Heart right ventricle (tissue), 16 donors: ENCODE data around the gene CMYA5. TPM values are rescaled to one million over a fixed set of nuclear protein-coding genes. Genes with fewer than 3 reads are reported as not detected.
"Not testable (repeated sequence)": the region's sequence is repeated elsewhere in the genome, so short reads cannot be mapped to it uniquely, and the experiment has no call there.

Source experiments
- ATAC-seq, 8 donors: fragments of 200-7000 bp; cut with Tn5 transposase; one replicate each; pipeline ENCODE4 v1.9.1; 2020; ENCODE audit warnings: mild to moderate bottlenecking in 8 of 8, moderate library complexity in 8 of 8, moderate number of reproducible peaks in 1 of 8
- DNase-seq, 2 donors: peaks; one replicate each; pipeline ENCODE4 v3.0.0-alpha.2; 2020
- H3K27ac ChIP-seq, 10 donors: fragments of 200-600 bp; sonication (generic) in 2 of 10; one replicate each; pipeline versions ENCODE4 v1.5.0 to v1.8.0; 2020 to 2022; ENCODE audit warnings: mild to moderate bottlenecking in 3 of 10
- H3K27me3 ChIP-seq, 7 donors: fragments of 200-600 bp; one replicate each; pipeline ENCODE4 v1.8.0; 2021 to 2022; ENCODE audit warnings: mild to moderate bottlenecking in 2 of 7
- H3K36me3 ChIP-seq, 9 donors: fragments of 200-600 bp; sonication (generic) in 1 of 9; one replicate each; pipeline versions ENCODE4 v1.5.0 to v1.8.0; 2020 to 2022; ENCODE audit warnings: mild to moderate bottlenecking in 2 of 9
- H3K4me1 ChIP-seq, 9 donors: fragments of 200-600 bp; sonication (generic) in 1 of 9; one replicate each; pipeline versions ENCODE4 v1.5.0 to v1.8.0; 2020 to 2022; ENCODE audit warnings: mild to moderate bottlenecking in 4 of 9
- H3K4me3 ChIP-seq, 10 donors: fragments of 200-600 bp; sonication (generic) in 2 of 10; one replicate each; pipeline versions ENCODE4 v1.5.0 to v1.8.0; 2020 to 2022; ENCODE audit warnings: mild to moderate bottlenecking in 7 of 10, moderate library complexity in 2 of 10
- H3K9me3 ChIP-seq, 11 donors: fragments of 200-600 bp in 10 of 11; sonication (generic) in 2 of 11; one replicate each; pipeline versions ENCODE4 v1.5.0 to v1.8.0; 2013 to 2022; ENCODE audit warnings: mild to moderate bottlenecking in 2 of 11, control low read depth in 1 of 11, moderate library complexity in 1 of 11
- CTCF ChIP-seq, 9 donors: fragments of 200-600 bp; sonication (generic) in 2 of 9; IDR thresholded peaks; one replicate each; pipeline versions ENCODE4 v1.5.0 to v1.8.0; 2021 to 2022; ENCODE audit warnings: antibody characterized with exemption in 9 of 9, mild to moderate bottlenecking in 5 of 9, moderate library complexity in 1 of 9
- WGBS, 2 donors: extraction: QIAGEN DNeasy Blood & Tissue Kit; methylation state at CpG; one replicate each; pipeline ENCODE4 v1.1.7; 2013; ENCODE audit warnings: inconsistent platforms in 1 of 2; 5-methylcytosine and 5-hydroxymethylcytosine counted together
- intact Hi-C, 10 donors: fragments of 100-400 bp; cut with DNase I; formaldehyde crosslinking; loops; one replicate each; pipeline versions ENCODE4 v1.11.1 to v1.14.2; 2022
- polyA plus RNA-seq, 2 donors: library from polyadenylated mRNA; stranded (reverse); fragments of 200-250 nt; gene quantifications; one replicate each; pipeline ENCODE4 v1.2.3, GENCODE V29; 2013
- total RNA-seq, 10 donors: library from RNA; stranded (reverse); fragmentation: NEBNext Ultra II Directional in 3 of 10; extraction: Animal tissue kit (Norgen Biotek cat#: 25700) in 3 of 10; gene quantifications; one replicate each; pipeline versions ENCODE4 v1.2.1 to v1.2.4, GENCODE V29; 2021 to 2023
- donor health status: Arrhythmogenic right ventricular cardiomyopathy.
- donor health status: ischemic (EF 13 %, LVEDD 7.1; RV severe dilation, severe dysfunction).
- donor health status: healthy with polysubstance abuse.
- donor health status: DM: no; HTN: yes; CAD: no.
- donor health status: DM: no; HTN: no; CAD: no.
- donor health status: ischemic (EF 25% LVEDD 6.9; RV normal size, moderate dysfunction).
- donor health status: ischemic (EF 25% LVEDD 5.7; RV mildly dilated, moderate dysfunction).
- donor health status: healthy.
- donor health status: DM: yes; HTN: yes; CAD: no.
- donor health status: Ischemic cardiomyopathy.
- donor health status: ischemic (EF 35%, LVEDD 5.7; RV mildly dilated, moderate dysfunction).
- donor health status: nonischemic (EF 11% LVEDD 7.7; RV severe dilation, severe dysfunction).
- donor health status: DM: yes; HTN: yes; CAD: no.
- donor health status: PGD.
- donor health status: ischemic (EF 29% LVEDD 5.4; RV normal size, mild dysfunction).
- donor health status: nonischemic (EF 23%, LVEDD 6.1; RV moderate dilation, normal function).

CMYA5 gene
- total and polyA plus RNA-seq, 12 donors: 202 to 1,721 (median 979) TPM

GRCh38 chr5:79773612-79774011 lies 84.0 kb downstream of the CMYA5 start:
- Histone ChIP-seq H3K4me3 (no peak overlapping the region), H3K9me3 (peaks cover 0 to 4% (median 0%) of the 10 kb centered on the region in 11 donors), H3K4me1 (peaks cover 0 to 24% (median 0%) of the 10 kb centered on the region in 9 donors), H3K36me3 (peaks cover 0 to 66% (median 5%) of the 10 kb centered on the region in 9 donors), H3K27me3 (no peaks in the 10 kb centered on the region), H3K27ac (peak overlapping the region in 2 of 10 donors; percentile 41 to 49)
- DNase-seq (no peak), ATAC-seq (no peak)
- no peak for TF ChIP-seq CTCF (IDR thresholded peaks at IDR 0.05)
- intact Hi-C loops: no loop called here
- 90 to 92% methylated on average over 4 of the region's 4 CpGs for WGBS, 2 donors

- TF ChIP-seq CTCF (IDR thresholded peaks at IDR 0.05): peak in 6 of 9 donors; percentile 21 to 44 (median 34)
- intact Hi-C loops: no loop called here
- DNase-seq: peak in 1 of 2 donors; percentile 23
- Histone ChIP-seq H3K4me3 (no peak overlapping the region), H3K27me3 (no peaks in the 10 kb centered on the region), H3K4me1 (peaks cover 0 to 24% (median 0%) of the 10 kb centered on the region in 9 donors), H3K36me3 (peaks cover 0 to 59% (median 5%) of the 10 kb centered on the region in 9 donors), H3K27ac (peak overlapping the region in 5 of 10 donors; percentile 17 to 55 (median 44)), H3K9me3 (peaks cover 0 to 4% (median 0%) of the 10 kb centered on the region in 11 donors)
- peak in 7 of 8 donors; percentile 34 to 68 (median 66) for ATAC-seq
- WGBS, 2 donors: 68 to 72% methylated on average over 13 of the region's 13 CpGs
Observed at GRCh38 chr5:79774171-79774854, 84.7 kb downstream of the CMYA5 start.

GRCh38 chr5:79774855-79775237 lies 85.2 kb downstream of the CMYA5 start:
- Histone ChIP-seq H3K27me3 (no peaks in the 10 kb centered on the region), H3K36me3 (peaks cover 0 to 54% (median 3%) of the 10 kb centered on the region in 9 donors), H3K9me3 (peaks cover 0 to under 1% (median 0%) of the 10 kb centered on the region in 11 donors), H3K4me3 (no peak overlapping the region), H3K27ac (peak overlapping the region in 4 of 10 donors; percentile 41 to 55 (median 46)), H3K4me1 (peaks cover 0 to 24% (median 0%) of the 10 kb centered on the region in 9 donors)
- peak in 1 of 9 donors; percentile 2 for TF ChIP-seq CTCF (IDR thresholded peaks at IDR 0.05)
- intact Hi-C loops: no loop called here
- ATAC-seq: peak in 4 of 8 donors; percentile 3 to 43 (median 12)
- 82 to 84% methylated on average over 4 of the region's 4 CpGs for WGBS, 2 donors
- DNase-seq: no peak

- peak overlapping the region in 2 of 10 donors; percentile 15 to 30 for H3K4me3 ChIP-seq
- 92 to 93% methylated on average over 13 to 14 of the region's 14 CpGs for WGBS, 2 donors
- DNase-seq, intact Hi-C loops, H3K9me3 ChIP-seq, H3K27ac ChIP-seq, ATAC-seq, H3K27me3 ChIP-seq: not testable (repeated sequence)
- H3K36me3 ChIP-seq: peaks cover 0 to 31% (median 0%) of the 10 kb centered on the region in 9 donors
- H3K4me1 ChIP-seq: peaks cover 0 to 47% (median 13%) of the 10 kb centered on the region in 9 donors
Observed at GRCh38 chr5:79784741-79785140, 95.1 kb downstream of the CMYA5 start.

- ATAC-seq: peak in 4 of 8 donors; percentile 25 to 47 (median 32)
- TF ChIP-seq CTCF (IDR thresholded peaks at IDR 0.05): no peak
- peaks cover 0 to 49% (median 15%) of the 10 kb centered on the region in 9 donors for H3K4me1 ChIP-seq
- peaks cover 0 to 43% (median 4%) of the 10 kb centered on the region in 9 donors for H3K36me3 ChIP-seq
- no peaks in the 10 kb centered on the region for H3K27me3 ChIP-seq
- DNase-seq: no peak
- H3K9me3 ChIP-seq: no peaks in the 10 kb centered on the region
- no peak overlapping the region for H3K4me3 ChIP-seq
- 70 to 77% methylated on average over 4 of the region's 4 CpGs for WGBS, 2 donors
- intact Hi-C loops: no loop called here
- peak overlapping the region in 7 of 10 donors; percentile 25 to 77 (median 50) for H3K27ac ChIP-seq
Observed at GRCh38 chr5:79785983-79786382, 96.3 kb downstream of the CMYA5 start.
